ENCODE results near the gene DYRK1B.

DNA sequence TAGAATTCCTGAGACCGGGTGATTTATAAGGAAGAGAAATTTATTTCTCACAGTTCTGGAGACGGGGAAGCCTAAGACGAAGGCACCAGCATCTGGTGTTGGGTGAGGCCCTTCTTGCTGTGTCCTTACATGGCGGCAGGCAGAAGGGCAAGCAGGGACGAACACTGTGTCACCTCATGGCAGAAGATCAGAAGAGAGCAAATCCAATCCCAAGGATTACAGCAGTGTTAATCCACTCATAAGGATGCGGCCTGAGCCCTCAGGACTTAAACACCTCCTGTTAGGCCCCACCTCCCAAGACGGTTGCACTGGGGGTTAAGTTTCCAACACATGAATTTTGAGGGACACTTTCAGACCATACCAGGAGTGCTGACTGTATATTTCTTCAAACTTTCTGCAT, 18.9 kb upstream of the DYRK1B start:
- TF ChIP-seq CTCF (IDR thresholded peaks at IDR 0.05) (no peak), POLR2A (IDR thresholded peaks at IDR 0.05) (no peak)

All from heart left ventricle (tissue), 13 donors.